ENCODE results near the gene MBD6.

The MBD6 gene

GRCh38 chr12:57524814-57525614 lies 2.4 kb downstream of the MBD6 start:
- in situ Hi-C loops (cut with MboI; ENCODE audit: low pct_unique_long_range_greater_than_20kb, low sequenced_read_pairs): no loop called here
- no peak for DNase-seq

GRCh38 chr12:57525615-57526383 lies 3.2 kb downstream of the MBD6 start:
- in situ Hi-C loops (cut with MboI; ENCODE audit: low pct_unique_long_range_greater_than_20kb, low sequenced_read_pairs): no loop called here
- DNase-seq: no peak

- in situ Hi-C loops (cut with MboI; ENCODE audit: low pct_unique_long_range_greater_than_20kb, low sequenced_read_pairs): no loop called here
- no peak for DNase-seq
These were observed 4.0 kb downstream of the MBD6 start for GRCh38 chr12:57526477-57527126.

GRCh38 chr12:57527184-57527583 lies 4.6 kb downstream of the MBD6 start:
- no peak for DNase-seq
- in situ Hi-C loops (cut with MboI; ENCODE audit: low pct_unique_long_range_greater_than_20kb, low sequenced_read_pairs): no loop called here

GRCh38 chr12:57528176-57528575 lies 5.6 kb downstream of the MBD6 start:
- in situ Hi-C loops (cut with MboI; ENCODE audit: low pct_unique_long_range_greater_than_20kb, low sequenced_read_pairs): no loop called here
- no peak for DNase-seq

GRCh38 chr12:57528831-57529555 lies 6.4 kb downstream of the MBD6 start:
- no peak for DNase-seq
- in situ Hi-C loops (cut with MboI; ENCODE audit: low pct_unique_long_range_greater_than_20kb, low sequenced_read_pairs): no loop called here

- DNase-seq: no peak
- in situ Hi-C loops (cut with MboI; ENCODE audit: low pct_unique_long_range_greater_than_20kb, low sequenced_read_pairs): no loop called here
These were observed 7.2 kb downstream of the MBD6 start for GRCh38 chr12:57529831-57530230.

- in situ Hi-C loops (cut with MboI; ENCODE audit: low pct_unique_long_range_greater_than_20kb, low sequenced_read_pairs): no loop called here
- DNase-seq: no peak
These were observed 7.9 kb downstream of the MBD6 start for GRCh38 chr12:57530396-57531142.

- no peak for DNase-seq
- in situ Hi-C loops (cut with MboI; ENCODE audit: low pct_unique_long_range_greater_than_20kb, low sequenced_read_pairs): no loop called here
These were observed 9.2 kb downstream of the MBD6 start for GRCh38 chr12:57531836-57532235.

GRCh38 chr12:57533108-57533507 lies 10.5 kb downstream of the MBD6 start:
- in situ Hi-C loops (cut with MboI; ENCODE audit: low pct_unique_long_range_greater_than_20kb, low sequenced_read_pairs): no loop called here
- DNase-seq: no peak

- in situ Hi-C loops (cut with MboI; ENCODE audit: low pct_unique_long_range_greater_than_20kb, low sequenced_read_pairs): no loop called here
- DNase-seq: no peak
These were observed 11.6 kb downstream of the MBD6 start for GRCh38 chr12:57534250-57534649.

GRCh38 chr12:57534991-57535543 lies 12.4 kb downstream of the MBD6 start:
- no peak for DNase-seq
- in situ Hi-C loops (cut with MboI; ENCODE audit: low pct_unique_long_range_greater_than_20kb, low sequenced_read_pairs): no loop called here

GRCh38 chr12:57535764-57536596 lies 13.4 kb downstream of the MBD6 start:
- in situ Hi-C loops (cut with MboI; ENCODE audit: low pct_unique_long_range_greater_than_20kb, low sequenced_read_pairs): no loop called here
- DNase-seq: no peak

- no peak for DNase-seq
- in situ Hi-C loops (cut with MboI; ENCODE audit: low pct_unique_long_range_greater_than_20kb, low sequenced_read_pairs): no loop called here
These were observed 13.9 kb downstream of the MBD6 start for GRCh38 chr12:57536597-57536942.

GRCh38 chr12:57539134-57539768 lies 16.6 kb downstream of the MBD6 start:
- in situ Hi-C loops (cut with MboI; ENCODE audit: low pct_unique_long_range_greater_than_20kb, low sequenced_read_pairs): no loop called here
- DNase-seq: no peak

GRCh38 chr12:57541001-57541400 lies 18.4 kb downstream of the MBD6 start:
- in situ Hi-C loops (cut with MboI; ENCODE audit: low pct_unique_long_range_greater_than_20kb, low sequenced_read_pairs): no loop called here
- no peak for DNase-seq

GRCh38 chr12:57541717-57542116 lies 19.1 kb downstream of the MBD6 start:
- no peak for DNase-seq
- in situ Hi-C loops (cut with MboI; ENCODE audit: low pct_unique_long_range_greater_than_20kb, low sequenced_read_pairs): no loop called here

Data from KBM-7 (cell line).